Parathyroid adenoma (tissue), 2 donors: ENCODE results near the gene GPC5.

ENCODE experiments used
- H2AFZ ChIP-seq: fragments of 300-600 bp; sonication (generic); one replicate; pipeline ENCODE4 v1.7.0; 2017; ENCODE audit warnings: antibody characterized with exemption, mild to moderate bottlenecking
- H3K27ac ChIP-seq: fragments of 300-600 bp; sonication (generic); one replicate; pipeline ENCODE4 v1.7.0; 2017
- H3K27me3 ChIP-seq: fragments of 300-600 bp; sonication (generic); one replicate; pipeline ENCODE4 v1.7.0; 2017; ENCODE audit warnings: low read length; ENCODE audit not compliant: control insufficient read depth, insufficient read depth
- H3K36me3 ChIP-seq: fragments of 300-600 bp; sonication (generic); one replicate; pipeline ENCODE4 v1.7.0; 2017; ENCODE audit warnings: low read length; ENCODE audit not compliant: control insufficient read depth, insufficient read depth
- H3K4me1 ChIP-seq: fragments of 300-600 bp; sonication (generic); one replicate; pipeline ENCODE4 v1.7.0; 2017; ENCODE audit warnings: control low read depth
- H3K4me2 ChIP-seq: fragments of 300-600 bp; sonication (generic); one replicate; pipeline ENCODE4 v1.7.0; 2017; ENCODE audit warnings: low read length
- H3K4me3 ChIP-seq: fragments of 300-600 bp; sonication (generic); one replicate; pipeline ENCODE4 v1.7.0; 2017; ENCODE audit warnings: low read depth, low read length
- H3K79me2 ChIP-seq: fragments of 300-600 bp; sonication (generic); one replicate; pipeline ENCODE4 v1.7.0; 2017; ENCODE audit warnings: control low read depth
- H3K9ac ChIP-seq: fragments of 300-600 bp; sonication (generic); one replicate; pipeline ENCODE4 v1.7.0; 2017; ENCODE audit warnings: mild to moderate bottlenecking
- H3K9me3 ChIP-seq: fragments of 300-600 bp; sonication (generic); one replicate; pipeline ENCODE4 v1.7.0; 2017; ENCODE audit warnings: low read length; ENCODE audit not compliant: control insufficient read depth
- TF ChIP-seq, protein P1 (sequence below): fragments of 300-600 bp; sonication (generic); IDR thresholded peaks from one replicate; pipeline ENCODE4 v1.7.0; 2017; ENCODE audit warnings: antibody characterized with exemption, mild to moderate bottlenecking
- donor health status: primary hyperparathyroidism.

Gene GPC5

DNA sequence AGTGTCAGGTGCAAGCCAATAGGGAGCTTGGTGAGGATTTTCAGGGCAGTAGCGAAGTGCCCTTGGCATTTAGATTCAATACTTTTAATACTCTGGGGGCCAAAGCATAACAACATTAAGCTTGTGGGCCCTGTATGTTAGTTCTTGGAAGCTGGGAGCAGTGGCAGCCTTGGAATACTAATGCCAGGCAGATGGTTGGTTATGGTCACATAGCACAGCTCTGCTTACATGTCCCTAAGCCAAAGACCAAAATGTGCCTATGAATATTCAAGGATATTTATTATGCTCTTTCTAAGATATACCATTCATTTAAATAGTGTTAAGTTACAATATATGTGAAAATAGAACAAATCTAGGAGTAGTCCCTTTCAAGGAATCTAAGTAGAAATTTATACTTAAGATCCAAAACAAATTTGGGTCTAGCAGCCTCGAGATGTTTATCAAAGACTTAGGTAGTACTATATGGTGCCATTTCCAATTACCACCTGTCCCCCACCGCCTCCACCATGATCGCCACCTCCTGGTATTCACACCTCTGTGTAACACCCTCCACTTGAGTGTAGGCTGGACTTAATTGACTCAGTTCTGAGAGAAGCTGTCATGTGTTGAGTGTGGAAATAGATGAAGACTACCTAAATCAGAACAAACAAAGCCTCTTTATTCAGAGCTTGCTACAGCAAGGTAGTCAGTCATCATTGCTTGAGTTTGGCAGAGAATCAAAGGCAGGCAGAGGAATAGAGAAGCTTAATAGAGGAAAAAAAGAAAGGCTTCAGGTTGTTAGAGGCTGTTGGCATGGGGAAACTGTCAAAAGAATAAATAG lies 261.0 kb downstream of the GPC5 start:
- TF ChIP-seq, protein P1, sequence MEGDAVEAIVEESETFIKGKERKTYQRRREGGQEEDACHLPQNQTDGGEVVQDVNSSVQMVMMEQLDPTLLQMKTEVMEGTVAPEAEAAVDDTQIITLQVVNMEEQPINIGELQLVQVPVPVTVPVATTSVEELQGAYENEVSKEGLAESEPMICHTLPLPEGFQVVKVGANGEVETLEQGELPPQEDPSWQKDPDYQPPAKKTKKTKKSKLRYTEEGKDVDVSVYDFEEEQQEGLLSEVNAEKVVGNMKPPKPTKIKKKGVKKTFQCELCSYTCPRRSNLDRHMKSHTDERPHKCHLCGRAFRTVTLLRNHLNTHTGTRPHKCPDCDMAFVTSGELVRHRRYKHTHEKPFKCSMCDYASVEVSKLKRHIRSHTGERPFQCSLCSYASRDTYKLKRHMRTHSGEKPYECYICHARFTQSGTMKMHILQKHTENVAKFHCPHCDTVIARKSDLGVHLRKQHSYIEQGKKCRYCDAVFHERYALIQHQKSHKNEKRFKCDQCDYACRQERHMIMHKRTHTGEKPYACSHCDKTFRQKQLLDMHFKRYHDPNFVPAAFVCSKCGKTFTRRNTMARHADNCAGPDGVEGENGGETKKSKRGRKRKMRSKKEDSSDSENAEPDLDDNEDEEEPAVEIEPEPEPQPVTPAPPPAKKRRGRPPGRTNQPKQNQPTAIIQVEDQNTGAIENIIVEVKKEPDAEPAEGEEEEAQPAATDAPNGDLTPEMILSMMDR: no peak
- Histone ChIP-seq H3K4me3 (no peak overlapping the region), H3K4me1 (no peaks in the 10 kb centered on the region), H2AFZ (no peak overlapping the region), H3K79me2 (no peaks in the 10 kb centered on the region), H3K9ac (no peak overlapping the region), H3K36me3 (no peaks in the 10 kb centered on the region), H3K4me2 (no peak overlapping the region), H3K9me3 (no peaks in the 10 kb centered on the region), H3K27me3 (no peaks in the 10 kb centered on the region), H3K27ac (no peak overlapping the region)

DNA sequence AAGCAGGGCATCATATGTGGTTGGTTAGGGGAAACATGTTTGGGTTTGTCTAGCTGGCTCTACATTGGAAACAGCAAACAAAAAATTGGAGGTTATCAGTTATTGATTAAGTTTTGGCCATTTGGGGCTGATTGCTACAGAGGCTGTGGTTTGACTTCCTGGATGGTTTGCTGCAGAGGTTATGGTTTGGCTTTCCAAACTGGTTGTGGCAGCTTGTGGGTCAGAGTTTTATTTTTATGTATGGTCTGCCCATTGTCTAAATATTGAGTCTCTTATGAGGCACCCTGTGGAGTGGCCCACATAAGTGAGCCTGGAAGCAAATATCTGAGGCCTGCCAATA lies 261.6 kb downstream of the GPC5 start:
- Histone ChIP-seq H3K9me3 (no peaks in the 10 kb centered on the region), H3K27me3 (no peaks in the 10 kb centered on the region), H3K36me3 (no peaks in the 10 kb centered on the region), H2AFZ (no peak overlapping the region), H3K4me1 (no peaks in the 10 kb centered on the region), H3K27ac (no peak overlapping the region), H3K9ac (no peak overlapping the region), H3K79me2 (no peaks in the 10 kb centered on the region), H3K4me3 (no peak overlapping the region), H3K4me2 (no peak overlapping the region)
- TF ChIP-seq, protein P1: no peak

DNA sequence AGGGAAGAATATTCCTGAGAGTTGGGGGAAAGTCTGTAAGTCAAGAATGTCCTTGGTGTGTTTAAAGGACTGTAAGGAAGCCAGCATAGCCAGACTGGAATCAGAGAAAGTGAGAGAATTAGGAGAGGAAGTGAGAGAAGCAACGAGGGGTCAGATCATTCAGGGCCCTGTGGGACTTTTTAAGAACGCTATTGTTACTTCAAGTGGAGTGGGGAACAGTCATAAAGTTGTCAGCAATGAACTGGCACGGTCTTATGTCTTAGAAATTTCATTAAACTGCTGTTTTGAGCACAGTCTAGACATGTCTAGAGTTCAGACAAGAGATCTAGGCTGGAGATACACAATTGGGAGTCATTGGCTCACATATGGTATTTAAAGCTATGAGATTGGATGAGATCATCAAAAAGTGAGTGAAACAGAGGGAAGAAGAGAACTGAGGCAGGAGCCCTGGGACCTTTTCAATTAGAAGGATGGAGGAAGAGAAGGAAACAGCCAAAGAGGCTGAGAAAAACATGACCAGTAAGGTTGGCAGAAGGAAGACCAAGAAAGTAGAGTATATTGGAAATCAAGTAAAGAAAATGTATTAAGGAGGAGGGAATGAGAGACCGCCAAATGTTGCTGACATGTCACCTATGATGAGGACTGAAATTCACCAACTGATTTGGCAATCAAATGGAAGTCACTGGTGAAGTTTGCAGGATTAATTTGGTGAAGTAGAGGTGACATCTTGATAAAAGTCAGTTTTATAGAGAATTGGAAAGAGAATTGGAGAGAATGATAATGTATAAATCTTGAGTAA lies 263.5 kb downstream of the GPC5 start:
- no peaks in the 10 kb centered on the region for H3K27me3 ChIP-seq
- H3K9me3 ChIP-seq: no peaks in the 10 kb centered on the region
- no peaks in the 10 kb centered on the region for H3K36me3 ChIP-seq
- H3K4me3 ChIP-seq: no peak overlapping the region
- H3K79me2 ChIP-seq: no peaks in the 10 kb centered on the region
- TF ChIP-seq, protein P1: no peak
- H3K4me1 ChIP-seq: no peaks in the 10 kb centered on the region
- no peak overlapping the region for H3K27ac ChIP-seq
- no peak overlapping the region for H3K4me2 ChIP-seq
- H3K9ac ChIP-seq: no peak overlapping the region
- no peak overlapping the region for H2AFZ ChIP-seq

DNA sequence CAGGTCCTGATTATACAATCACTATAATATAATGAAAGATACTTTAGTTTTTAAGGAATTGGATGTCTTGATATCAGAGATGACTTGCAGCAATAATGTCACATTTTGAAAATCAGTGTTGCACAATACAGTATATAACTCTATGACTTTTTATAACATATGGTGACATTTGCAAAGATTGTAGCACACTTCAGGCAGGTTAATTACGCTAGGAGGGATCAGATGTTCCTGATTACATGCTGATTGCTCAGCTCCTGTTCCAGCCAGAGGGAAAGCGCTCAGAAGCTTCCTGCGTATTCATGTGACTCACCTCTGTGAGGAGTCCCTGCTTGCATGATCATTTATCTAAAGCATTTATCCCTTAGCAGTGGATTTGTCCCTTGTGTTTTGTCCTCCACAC lies 265.6 kb downstream of the GPC5 start:
- H3K79me2 ChIP-seq: no peaks in the 10 kb centered on the region
- H3K27me3 ChIP-seq: no peaks in the 10 kb centered on the region
- H3K4me1 ChIP-seq: no peaks in the 10 kb centered on the region
- no peak overlapping the region for H3K27ac ChIP-seq
- no peak overlapping the region for H3K4me2 ChIP-seq
- no peak overlapping the region for H3K4me3 ChIP-seq
- H3K9ac ChIP-seq: no peak overlapping the region
- TF ChIP-seq, protein P1: no peak
- H3K9me3 ChIP-seq: no peaks in the 10 kb centered on the region
- H3K36me3 ChIP-seq: no peaks in the 10 kb centered on the region
- no peak overlapping the region for H2AFZ ChIP-seq
